Stomach (tissue), 4 donors: ENCODE results near the gene OTX1.

Experiments used
- CTCF ChIP-seq, 7 experiments: fragments of 450-650 bp in 4 of 7; fragments of 200-600 bp in 3 of 7; sonication (generic) in 3 of 7; IDR thresholded peaks; one replicate each; pipeline ENCODE4 v1.5.1; 2016 to 2019; ENCODE audit warnings: antibody characterized with exemption in 7 of 7, control low read depth in 2 of 7, mild to moderate bottlenecking in 1 of 7
- EP300 ChIP-seq: sonication (generic); formaldehyde crosslinking; IDR thresholded peaks from one replicate; pipeline ENCODE4 v1.6.1; 2017; ENCODE audit warnings: antibody characterized with exemption
- POLR2A ChIP-seq, 4 donors: fragments of 450-650 bp; IDR thresholded peaks; one replicate each; pipeline ENCODE4 v1.6.1; 2016; ENCODE audit warnings: antibody characterized with exemption in 4 of 4, control low read depth in 2 of 4, mild to moderate bottlenecking in 1 of 4, moderate library complexity in 1 of 4
- POLR2AphosphoS5 ChIP-seq, 3 donors: sonication (generic); formaldehyde crosslinking; IDR thresholded peaks; one replicate each; pipeline ENCODE4 v1.6.1; 2016; ENCODE audit warnings: antibody characterized with exemption in 3 of 3

DNA sequence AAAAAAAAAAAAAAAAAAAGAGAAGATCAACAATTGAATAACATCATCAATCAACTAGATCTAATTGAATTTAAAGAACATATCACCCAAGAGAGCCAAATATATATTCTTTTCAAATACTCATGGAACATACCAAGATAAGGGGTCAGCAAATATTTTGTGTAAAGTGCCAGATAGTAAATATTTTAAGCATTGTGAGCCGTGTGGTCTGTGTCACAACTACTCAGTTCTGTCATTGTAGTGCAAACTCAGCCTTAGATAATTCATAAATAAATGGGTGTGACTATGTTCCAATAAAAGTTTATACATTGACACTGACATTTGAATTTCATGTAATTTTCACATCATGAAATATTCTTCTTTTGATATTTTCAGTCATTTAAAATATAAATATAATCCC is 45.9 kb downstream of the OTX1 start:
- TF ChIP-seq CTCF (IDR thresholded peaks at IDR 0.05) (no peak), POLR2A (IDR thresholded peaks at IDR 0.05) (no peak), EP300 (no peak), POLR2AphosphoS5 (IDR thresholded peaks at IDR 0.05) (no peak)
